Urothelium cell line (cell line): ENCODE data around the gene MFRP.

Experiments
- DNase-seq: peaks from one replicate; pipeline ENCODE4 v3.0.0; 2011; ENCODE audit warnings: low spot score, mixed read lengths
- FAIRE-seq: peaks from 2 replicates; lab custom pipeline; 2011; peaks lifted over from hg19 to GRCh38; lab: Jason Lieb, UNC

MFRP gene

DNA sequence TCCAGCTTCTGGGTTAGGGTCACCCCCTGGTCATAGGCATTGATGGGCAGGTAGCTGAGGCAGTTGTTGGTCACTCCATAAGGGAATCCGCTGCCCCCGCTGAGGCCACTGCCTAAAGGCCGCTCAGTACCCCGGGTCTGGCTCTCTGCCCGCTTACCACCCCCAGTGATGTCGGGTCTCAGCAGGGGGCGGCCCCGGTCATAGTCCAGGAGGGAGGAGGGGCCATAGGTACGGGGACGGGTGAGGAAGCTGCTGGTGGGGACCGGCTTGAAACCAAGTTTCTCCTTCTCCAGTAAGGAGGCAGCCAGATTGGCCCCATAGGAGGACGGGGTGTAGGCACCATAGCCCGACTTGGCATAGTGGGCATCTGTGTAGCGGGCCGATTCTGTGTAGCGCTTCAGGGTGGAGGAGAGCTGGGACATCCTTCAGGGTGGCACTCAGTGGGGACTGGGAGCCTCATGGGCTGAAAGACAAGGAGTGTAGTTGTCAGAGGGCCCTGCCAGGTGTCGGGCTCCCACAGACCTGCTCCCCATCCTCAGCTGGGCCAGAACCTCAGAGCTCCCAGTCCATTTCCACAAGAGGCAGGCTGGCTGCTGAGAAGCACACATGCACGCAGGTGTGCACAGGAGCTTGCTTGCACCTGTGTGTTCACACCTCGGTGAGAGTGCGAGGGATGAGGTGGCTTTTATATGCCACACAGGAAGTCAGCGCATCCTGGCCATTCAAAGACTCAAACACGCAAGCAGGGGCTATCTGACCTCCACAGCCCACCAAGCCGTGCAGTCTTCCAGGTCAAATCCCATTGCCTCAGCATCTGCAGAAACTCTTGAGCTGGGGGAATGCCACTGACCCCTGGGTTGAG lies 26.8 kb upstream of the MFRP start:
- no peak for FAIRE-seq
- no peak for DNase-seq

GRCh38 chr11:119372260-119373058 lies 26.0 kb upstream of the MFRP start:
- FAIRE-seq: no peak
- no peak for DNase-seq

DNA sequence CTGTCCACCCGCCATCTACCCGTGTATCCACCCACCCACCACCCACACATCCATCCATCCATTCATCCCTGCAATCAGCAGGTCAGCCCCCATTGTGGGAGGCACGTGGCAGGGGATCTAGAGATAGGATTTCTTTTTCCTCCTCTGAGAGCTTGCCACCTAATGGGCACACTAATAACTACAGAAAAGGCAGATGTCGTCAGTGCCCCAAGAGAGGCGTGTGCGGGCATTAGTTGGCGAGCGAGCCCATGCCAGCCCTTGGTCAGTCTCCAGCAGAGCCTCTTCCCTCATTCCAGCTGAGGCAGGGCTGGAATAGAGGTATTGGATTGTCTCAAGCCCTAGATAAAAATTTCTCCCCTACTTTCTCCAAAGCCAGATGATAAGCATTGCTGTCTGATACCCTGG lies 25.3 kb upstream of the MFRP start:
- DNase-seq: no peak

GRCh38 chr11:119371067-119371601 lies 24.6 kb upstream of the MFRP start:
- FAIRE-seq: no peak
- DNase-seq: no peak

More for the DNA sequence above, 25.3 kb upstream of the MFRP start:
- no peak for FAIRE-seq

DNA sequence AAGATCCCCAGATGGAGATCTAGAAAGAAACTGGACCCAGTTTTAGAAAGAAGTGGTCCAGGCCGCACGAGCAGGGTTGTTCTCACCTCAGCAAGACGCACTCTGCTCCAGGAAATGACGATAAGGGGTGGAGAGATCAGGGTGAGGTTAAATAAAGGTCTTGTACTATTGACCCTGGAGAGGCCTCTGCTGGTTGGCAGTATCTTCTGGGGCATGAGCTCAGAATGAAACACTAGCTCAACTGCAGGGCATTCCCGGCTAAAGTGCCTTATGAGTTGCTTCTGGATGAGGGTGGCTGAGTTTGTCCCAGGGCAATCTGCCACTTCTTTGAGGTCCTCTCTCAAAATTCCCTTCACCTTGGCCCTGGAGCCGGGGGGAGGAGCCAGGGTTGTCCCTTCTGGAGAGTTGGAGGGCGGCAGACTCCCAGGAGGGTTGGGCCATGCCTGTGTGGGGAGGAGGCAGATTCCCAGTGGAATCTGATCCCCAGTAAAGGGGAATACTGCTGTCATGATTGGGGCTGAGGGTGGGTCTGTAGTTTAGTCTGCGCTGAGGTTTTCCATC lies 24.1 kb upstream of the MFRP start:
- no peak for FAIRE-seq
- DNase-seq: no peak

- DNase-seq (no peak), FAIRE-seq (no peak)
Measured at GRCh38 chr11:119369132-119369925, 22.8 kb upstream of the MFRP start.

GRCh38 chr11:119368121-119369034 lies 21.9 kb upstream of the MFRP start:
- DNase-seq: peak; percentile 62
- no peak for FAIRE-seq

DNA sequence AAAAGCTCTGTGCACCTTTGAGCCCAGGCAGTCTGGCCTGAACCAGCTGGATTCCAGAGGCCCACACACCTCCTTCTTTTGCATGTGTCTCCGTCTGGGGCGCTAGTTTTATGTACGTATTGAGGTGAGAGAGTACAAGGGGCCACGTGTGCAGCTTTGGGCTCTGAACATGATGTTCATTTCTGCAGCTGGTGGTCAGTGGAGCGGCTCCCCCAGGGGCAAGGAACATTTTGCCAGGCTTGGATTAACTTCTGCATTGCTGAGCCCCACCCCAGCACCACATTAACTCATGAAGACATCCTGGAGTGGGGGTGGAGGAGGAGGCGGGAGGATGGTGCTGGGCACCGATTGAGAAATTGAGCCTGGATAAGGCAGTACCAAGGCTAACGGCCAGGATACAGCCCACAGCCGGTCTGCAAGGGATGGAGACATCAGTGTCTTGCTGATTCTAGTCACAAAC lies 21.2 kb upstream of the MFRP start:
- FAIRE-seq (no peak), DNase-seq (no peak)

DNA sequence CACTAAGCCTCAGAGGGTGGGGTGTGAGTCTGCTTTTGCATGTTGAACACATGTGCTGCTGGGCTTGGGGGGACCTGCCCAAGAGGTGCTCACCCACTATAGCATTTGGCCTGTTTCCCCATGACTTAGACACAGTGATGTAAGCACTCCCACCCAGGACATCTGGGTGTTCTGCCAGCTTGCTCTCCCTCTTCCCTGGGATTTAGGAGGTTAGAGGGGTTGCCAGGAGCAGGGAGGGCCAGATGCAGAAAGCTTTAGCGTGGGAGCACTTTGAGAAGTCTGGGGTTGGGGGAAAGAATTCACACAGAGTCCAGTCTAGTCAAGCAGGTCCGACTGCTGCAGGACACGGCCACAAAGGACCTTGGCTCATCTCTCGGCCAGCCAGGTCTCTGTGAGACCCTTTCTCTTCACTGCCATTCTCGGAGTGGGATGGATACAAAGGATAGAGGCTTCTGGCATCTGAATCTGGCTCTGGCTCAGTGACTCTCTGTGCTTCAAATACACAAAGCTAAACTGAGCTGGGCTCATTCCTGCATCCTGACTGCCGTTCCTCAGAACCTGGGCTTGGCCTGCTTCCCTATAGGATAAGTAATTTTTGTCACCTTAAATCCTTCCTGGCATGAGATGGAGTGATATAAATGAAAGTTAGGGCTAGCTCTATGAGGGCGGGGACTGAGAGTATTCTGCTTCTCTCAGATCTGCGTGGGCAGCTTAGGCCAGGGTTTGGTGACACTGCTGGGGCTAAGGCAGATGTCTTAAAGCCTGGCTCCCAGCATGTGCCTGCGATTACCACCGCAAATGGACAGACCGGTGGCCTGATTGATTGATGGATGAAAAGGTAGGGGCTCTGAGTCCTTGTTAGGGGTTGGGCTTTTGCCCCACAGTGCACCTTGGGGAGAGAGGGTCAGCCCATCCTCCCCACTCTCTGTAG lies 20.4 kb upstream of the MFRP start:
- FAIRE-seq: no peak
- no peak for DNase-seq

- FAIRE-seq (no peak), DNase-seq (no peak)
Measured at GRCh38 chr11:119365071-119365591, 18.6 kb upstream of the MFRP start.

DNA sequence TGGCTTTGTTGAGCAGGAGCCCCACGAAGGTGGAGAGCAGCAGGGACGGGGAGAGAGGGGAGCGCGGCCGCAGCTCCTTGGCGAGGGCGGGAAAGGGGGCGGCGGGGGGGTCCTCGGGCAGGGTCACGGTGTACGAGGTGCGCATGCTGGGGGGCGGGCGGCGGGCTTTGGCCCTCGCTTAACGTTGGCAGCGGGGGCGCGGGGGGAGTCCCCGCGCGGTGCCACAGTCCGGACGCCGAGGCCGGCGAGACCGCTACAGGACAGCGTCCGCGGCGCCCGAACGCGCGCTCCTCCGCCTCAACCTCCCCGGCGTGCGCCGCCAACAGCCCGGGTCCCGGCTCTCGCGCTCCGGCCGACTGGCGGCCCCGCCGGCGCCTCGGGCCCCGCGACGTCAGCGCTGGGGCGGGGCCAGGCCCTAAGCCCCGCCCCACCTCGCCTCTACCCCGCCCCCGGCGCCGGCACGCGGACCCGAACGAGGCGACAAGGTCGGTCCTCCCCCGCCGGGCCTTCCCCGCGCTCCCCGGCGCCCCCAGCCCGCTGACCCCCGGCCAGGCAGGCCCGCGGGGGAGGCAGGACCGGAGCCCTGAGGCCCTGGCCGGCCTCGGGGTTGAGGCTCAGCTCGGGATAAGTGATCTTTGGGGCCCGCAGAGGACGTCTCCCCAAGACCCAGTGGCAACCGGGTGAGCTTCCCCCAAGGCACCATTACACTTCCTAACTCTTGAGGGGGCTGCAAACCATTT lies 17.5 kb upstream of the MFRP start:
- FAIRE-seq (no peak), DNase-seq (no peak)

GRCh38 chr11:119363081-119363850 lies 16.8 kb upstream of the MFRP start:
- FAIRE-seq: no peak
- no peak for DNase-seq

- FAIRE-seq (no peak), DNase-seq (no peak)
Measured at GRCh38 chr11:119362741-119363080, 16.2 kb upstream of the MFRP start.

DNA sequence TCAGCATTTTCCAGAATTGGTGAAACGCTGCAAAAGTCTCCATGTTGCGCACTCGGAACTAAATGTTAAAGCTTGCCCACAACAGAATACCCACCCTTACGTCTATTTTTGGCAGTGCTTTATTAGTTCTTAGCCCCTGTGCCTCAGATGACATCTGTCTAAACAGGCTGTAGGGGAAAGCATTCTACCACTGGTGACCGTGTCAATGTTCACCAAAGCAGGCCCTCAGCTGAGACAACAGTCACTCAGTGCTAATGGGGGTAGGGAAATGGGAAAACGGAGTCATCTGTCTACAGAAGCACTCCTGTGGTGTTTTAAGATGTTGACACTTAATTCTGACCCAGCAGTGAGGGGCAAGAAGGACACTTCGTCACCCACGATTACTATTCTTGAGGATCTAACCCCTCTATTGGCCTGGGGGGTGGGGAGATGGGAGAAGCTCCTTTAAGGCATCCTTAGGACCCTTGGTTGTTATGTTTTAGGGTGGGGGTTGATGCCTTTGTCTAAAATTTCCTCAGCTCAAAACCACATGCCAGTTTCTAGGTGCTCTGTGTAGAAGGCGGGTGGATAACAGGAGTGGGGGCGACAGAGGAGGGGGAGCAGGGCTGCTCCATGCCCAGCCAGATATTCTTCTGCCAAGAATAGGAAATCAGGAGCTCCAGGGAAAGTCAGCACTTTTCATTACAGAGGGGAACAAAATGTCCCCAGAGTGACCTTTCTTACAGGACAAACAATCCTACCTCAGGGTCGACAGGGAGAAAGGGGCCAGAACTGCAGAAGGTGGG lies 15.6 kb upstream of the MFRP start:
- no peak for FAIRE-seq

DNA sequence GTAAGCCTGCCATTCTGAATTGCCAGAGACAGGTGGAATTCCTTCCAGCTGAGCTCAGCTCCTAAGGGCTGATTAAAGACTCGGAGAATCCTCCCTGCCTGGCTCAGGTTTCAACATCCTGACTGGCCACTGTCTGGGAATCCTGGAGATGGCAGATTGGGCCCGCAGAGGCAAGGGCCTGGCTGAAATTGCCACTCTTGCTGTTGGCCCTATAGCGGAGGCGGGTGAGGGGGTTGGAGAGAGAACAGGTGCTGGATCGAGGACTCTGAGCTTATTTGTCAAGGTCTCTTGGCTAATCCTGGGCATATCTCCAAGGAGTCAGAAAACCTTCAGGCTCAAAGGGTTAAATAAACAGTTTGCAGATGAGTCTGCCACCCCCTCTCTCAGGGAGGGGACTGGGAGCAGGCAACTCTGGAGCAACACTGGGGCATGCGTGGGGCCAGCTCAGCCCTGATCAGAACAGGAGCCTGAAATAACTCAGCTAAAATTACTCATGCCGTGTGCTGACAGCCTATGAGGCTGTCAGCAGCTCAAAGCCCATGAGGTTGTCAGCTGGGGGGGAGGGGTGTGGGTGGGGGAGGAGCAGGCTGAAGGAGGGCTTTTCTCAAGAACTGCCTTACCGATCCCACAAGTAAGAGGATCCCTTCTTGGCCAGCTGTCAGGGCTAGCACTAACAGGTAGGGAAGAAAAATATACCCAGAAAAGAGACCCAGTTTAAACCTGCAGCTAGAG lies 14.7 kb upstream of the MFRP start:
- DNase-seq (peak; percentile 83), FAIRE-seq (no peak)

More for the DNA sequence above, 15.6 kb upstream of the MFRP start:
- no peak for DNase-seq
